ENCODE results near the gene FADD.
"Not testable (repeated sequence)": the region's sequence is repeated elsewhere in the genome, so short reads cannot be mapped to it uniquely, and the experiment has no call there.

FADD gene

GRCh38 chr11:70205766-70206165 lies 2.7 kb downstream of the FADD start:
- no peak for DNase-seq

GRCh38 chr11:70206226-70206981 lies 3.3 kb downstream of the FADD start:
- no peak for DNase-seq

- no peak for DNase-seq
Observed at GRCh38 chr11:70206982-70207376, 3.9 kb downstream of the FADD start.

GRCh38 chr11:70207531-70208131 lies 4.5 kb downstream of the FADD start:
- no peak for DNase-seq

- no peak for DNase-seq
Observed at GRCh38 chr11:70209391-70209912, 6.4 kb downstream of the FADD start.

- DNase-seq = no peak
Observed at GRCh38 chr11:70210051-70210501, 7.0 kb downstream of the FADD start.

- no peak for DNase-seq
Observed at GRCh38 chr11:70210530-70210929, 7.4 kb downstream of the FADD start.

- no peak for DNase-seq
Observed at GRCh38 chr11:70212227-70212811, 9.2 kb downstream of the FADD start.

- DNase-seq = not testable (repeated sequence)
Observed at GRCh38 chr11:70217388-70217787, 14.3 kb downstream of the FADD start.

- not testable (repeated sequence) for DNase-seq
Observed at GRCh38 chr11:70218076-70218475, 15.0 kb downstream of the FADD start.

- DNase-seq = no peak
Observed at GRCh38 chr11:70220136-70220535, 17.0 kb downstream of the FADD start.

- no peak for DNase-seq
Observed at GRCh38 chr11:70220920-70221319, 17.8 kb downstream of the FADD start.

- no peak for DNase-seq
Observed at GRCh38 chr11:70225681-70226177, 22.6 kb downstream of the FADD start.

- no peak for DNase-seq
Observed at GRCh38 chr11:70226183-70226582, 23.1 kb downstream of the FADD start.

GRCh38 chr11:70226967-70227366 lies 23.9 kb downstream of the FADD start:
- DNase-seq = no peak

GRCh38 chr11:70229737-70230136 lies 26.6 kb downstream of the FADD start:
- no peak for DNase-seq

GRCh38 chr11:70230151-70230839 lies 27.2 kb downstream of the FADD start:
- no peak for DNase-seq

GRCh38 chr11:70230840-70231710 lies 28.0 kb downstream of the FADD start:
- no peak for DNase-seq

- no peak for DNase-seq
Observed at GRCh38 chr11:70233034-70233433, 29.9 kb downstream of the FADD start.

- no peak for DNase-seq
Observed at GRCh38 chr11:70233511-70233934, 30.4 kb downstream of the FADD start.

- DNase-seq = no peak
Observed at GRCh38 chr11:70233962-70234361, 30.9 kb downstream of the FADD start.

- DNase-seq = no peak
Observed at GRCh38 chr11:70240337-70240736, 37.2 kb downstream of the FADD start.

Data from KG1 (cell line).